ENCODE results near the gene PPP2R2D.

DNA sequence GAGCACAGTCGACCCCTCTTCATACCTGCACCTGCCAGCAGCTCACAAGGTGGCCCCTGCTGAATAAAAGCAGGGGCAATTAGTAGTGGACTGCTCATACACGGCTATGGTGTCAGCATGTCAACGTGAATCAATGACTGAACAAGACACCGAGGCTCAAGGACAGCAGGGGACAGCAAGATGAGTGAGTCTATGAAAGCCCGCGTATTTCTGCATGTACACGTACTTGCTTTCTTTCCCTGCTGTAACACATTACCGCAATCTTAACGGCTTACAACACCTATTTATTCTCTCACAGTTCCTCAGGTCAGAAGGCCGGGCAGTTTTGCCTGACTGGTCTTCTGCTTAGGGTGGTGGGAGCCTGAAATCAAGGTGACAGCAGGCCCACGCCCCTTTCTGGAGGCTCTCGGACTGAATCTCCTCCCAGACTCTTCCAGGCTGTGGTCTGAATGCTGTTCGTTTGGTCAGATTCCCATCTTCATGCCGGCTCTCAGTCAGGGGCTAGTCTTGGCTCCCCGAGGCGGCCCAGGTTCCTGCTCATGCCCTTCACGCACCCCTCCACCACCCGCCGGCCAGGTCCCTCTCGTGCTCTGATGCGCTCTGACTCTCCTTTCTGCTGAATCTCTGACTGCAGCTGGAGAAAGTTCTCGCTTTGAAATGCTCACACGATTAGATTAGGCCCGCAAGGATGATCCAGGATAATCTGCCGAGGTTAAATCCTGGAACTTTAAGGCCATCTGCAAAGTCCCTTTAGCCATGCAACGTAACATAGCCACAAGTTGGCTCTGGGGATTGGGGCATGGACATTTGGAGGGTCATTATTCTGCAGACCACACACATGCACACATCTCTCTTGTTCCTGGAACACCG, 7.8 kb upstream of the PPP2R2D start:
- TF ChIP-seq ZNF565 (CRISPR knock-in tag; conservative IDR thresholded peaks at IDR 0.05; ENCODE audit: low read depth) (no peak), ZNF70 (CRISPR knock-in tag; IDR thresholded peaks at IDR 0.05) (no peak), CSRNP3 (CRISPR knock-in tag; IDR thresholded peaks at IDR 0.05) (no peak), TCF4 (CRISPR knock-in tag; IDR thresholded peaks at IDR 0.05; ENCODE audit: borderline replicate concordance) (no peak), ZFP30 (CRISPR knock-in tag; IDR thresholded peaks at IDR 0.05) (no peak)

All from SK-N-SH treated with all-trans-retinoic acid at 6 μM for 48 hours (cell line).